ENCODE measurements around the gene WAPL.
"Not testable (repeated sequence)": the region's sequence is repeated elsewhere in the genome, so short reads cannot be mapped to it uniquely, and the experiment has no call there.

Gene WAPL, protein sequence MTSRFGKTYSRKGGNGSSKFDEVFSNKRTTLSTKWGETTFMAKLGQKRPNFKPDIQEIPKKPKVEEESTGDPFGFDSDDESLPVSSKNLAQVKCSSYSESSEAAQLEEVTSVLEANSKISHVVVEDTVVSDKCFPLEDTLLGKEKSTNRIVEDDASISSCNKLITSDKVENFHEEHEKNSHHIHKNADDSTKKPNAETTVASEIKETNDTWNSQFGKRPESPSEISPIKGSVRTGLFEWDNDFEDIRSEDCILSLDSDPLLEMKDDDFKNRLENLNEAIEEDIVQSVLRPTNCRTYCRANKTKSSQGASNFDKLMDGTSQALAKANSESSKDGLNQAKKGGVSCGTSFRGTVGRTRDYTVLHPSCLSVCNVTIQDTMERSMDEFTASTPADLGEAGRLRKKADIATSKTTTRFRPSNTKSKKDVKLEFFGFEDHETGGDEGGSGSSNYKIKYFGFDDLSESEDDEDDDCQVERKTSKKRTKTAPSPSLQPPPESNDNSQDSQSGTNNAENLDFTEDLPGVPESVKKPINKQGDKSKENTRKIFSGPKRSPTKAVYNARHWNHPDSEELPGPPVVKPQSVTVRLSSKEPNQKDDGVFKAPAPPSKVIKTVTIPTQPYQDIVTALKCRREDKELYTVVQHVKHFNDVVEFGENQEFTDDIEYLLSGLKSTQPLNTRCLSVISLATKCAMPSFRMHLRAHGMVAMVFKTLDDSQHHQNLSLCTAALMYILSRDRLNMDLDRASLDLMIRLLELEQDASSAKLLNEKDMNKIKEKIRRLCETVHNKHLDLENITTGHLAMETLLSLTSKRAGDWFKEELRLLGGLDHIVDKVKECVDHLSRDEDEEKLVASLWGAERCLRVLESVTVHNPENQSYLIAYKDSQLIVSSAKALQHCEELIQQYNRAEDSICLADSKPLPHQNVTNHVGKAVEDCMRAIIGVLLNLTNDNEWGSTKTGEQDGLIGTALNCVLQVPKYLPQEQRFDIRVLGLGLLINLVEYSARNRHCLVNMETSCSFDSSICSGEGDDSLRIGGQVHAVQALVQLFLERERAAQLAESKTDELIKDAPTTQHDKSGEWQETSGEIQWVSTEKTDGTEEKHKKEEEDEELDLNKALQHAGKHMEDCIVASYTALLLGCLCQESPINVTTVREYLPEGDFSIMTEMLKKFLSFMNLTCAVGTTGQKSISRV (N-terminal part only)

DNA sequence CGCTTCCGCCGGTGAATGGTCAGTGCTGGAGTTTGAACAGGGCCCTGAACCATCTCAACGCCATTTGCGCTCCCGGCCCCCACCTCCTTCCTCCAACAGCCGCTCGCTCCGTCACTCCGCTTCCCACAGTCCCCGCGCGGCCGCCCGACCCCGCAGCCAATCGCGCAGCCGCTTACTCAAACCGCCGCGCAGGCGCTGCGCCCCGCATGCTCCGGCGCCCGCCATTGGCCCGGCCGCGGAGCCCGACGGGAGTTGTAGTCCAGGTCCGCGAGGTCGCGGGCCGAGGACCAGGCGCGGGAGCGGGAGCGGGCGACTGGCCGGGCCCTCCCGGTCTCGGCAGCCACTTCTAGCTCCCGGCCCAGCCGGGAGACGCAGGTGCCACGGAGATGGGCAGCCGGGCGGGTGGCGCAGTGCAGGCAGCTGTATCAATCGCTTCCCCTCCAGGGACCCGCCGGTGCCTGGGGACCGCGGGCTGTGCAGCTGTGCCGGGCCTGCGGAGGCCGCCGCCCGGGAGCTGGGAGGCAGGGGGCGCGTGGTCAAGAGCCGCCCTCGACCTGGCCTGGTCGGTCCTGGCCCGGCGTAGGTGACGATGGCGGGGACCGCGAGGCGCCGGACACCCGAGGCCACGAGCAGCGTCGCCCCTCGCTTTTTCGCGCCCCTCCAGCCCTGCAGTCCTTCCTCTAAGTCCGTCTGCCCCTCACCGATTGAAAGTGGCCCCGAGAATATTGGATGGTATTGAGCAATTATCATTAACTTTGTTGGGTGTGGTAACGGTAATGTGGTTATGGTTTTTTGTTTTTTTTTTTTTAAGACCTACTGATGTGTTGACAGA lies at the start of gene WAPL:
TSS of gene WAPL (minus strand) at position 115 of the 832 bp plus-strand sequence. CDS start 3,723 bp downstream, outside the sequence.
- peak; percentile 100 for DNase-seq (ENCODE audit: low spot score)

- DNase-seq (ENCODE audit: low spot score): no peak
Measured at GRCh38 chr10:86569335-86569734, 47.7 kb upstream of the WAPL start.

GRCh38 chr10:86566518-86566917 lies 44.9 kb upstream of the WAPL start:
- DNase-seq (ENCODE audit: low spot score): not testable (repeated sequence)

DNA sequence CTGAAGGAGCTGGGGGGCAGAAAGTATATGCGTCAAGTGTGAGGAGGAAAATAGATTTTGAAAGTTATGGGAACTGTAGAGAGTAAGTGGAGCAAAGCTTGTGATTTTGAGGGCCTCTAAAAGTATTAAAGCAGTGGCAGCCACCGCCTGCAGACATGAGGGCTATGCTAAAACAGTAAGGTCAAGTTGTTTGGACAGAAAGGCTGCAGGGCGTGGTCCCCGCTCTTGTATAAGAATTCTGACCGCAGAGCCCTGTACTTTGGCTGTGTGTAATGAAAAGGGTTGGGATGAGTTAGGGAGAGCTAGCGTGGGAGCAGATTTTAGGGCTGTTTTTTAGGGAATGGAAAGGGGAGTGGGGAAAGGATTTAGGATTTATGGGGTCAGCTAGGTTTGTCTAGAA lies 41.7 kb upstream of the WAPL start:
- not testable (repeated sequence) for DNase-seq (ENCODE audit: low spot score)

- not testable (repeated sequence) for DNase-seq (ENCODE audit: low spot score)
Measured at GRCh38 chr10:86558695-86559094, 37.1 kb upstream of the WAPL start.

DNA sequence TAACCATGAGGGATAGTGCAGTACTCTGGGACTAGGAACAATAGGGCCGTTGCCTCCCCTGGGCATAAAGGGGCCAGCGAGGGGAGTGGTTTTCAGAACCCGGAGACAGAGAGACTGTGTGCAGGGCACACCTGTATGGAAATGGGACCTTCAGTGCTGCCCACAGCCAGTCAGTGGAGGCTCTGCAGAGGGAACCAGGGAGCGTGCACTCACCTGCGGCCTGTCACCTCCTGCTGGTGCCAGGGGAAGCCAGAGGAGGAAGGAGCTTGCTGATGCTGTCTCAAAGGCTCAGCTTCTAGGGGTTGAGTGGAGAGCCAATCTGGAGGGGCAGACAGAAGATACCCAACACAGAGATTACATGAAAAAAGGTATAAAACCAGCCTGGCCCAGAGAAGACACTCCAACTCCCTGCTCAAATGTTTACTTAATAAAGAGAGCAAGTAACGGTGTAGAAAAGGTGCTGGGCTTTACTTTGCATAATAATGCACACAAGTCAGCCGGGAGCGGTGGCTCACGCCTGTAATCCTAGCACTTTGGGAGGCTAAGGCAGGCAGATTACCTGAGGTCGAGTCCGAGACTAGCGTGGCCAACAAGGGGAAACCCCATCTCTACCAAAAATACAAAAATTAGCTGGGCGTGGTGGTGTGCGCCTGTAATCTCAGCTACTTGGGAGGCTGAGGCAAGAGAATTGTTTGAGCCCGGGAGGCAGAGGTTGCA lies 35.5 kb upstream of the WAPL start:
- peak; percentile 11 for DNase-seq (ENCODE audit: low spot score)

DNA sequence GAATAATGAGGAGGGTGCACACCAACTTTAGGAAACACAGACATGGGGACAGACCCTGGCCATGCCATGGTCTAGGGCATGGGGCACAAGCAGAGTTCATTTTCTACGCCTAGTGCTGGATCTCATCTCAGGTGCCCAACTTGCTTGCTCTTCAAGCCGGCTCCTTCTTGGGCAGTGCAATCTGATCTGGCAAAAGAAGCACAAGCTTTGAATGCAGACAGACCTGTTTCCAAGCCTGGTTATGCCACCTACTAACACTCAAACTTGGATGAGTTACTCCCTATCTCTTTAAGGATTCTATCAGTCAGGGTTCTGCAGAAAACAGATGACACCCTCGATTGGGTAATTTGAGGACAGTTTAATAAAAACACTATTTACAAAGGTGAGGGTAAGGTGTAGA lies 34.9 kb upstream of the WAPL start:
- peak; percentile 23 for DNase-seq (ENCODE audit: low spot score)

- peak; percentile 24 for DNase-seq (ENCODE audit: low spot score)
Measured at GRCh38 chr10:86553639-86554038, 32.0 kb upstream of the WAPL start.

DNA sequence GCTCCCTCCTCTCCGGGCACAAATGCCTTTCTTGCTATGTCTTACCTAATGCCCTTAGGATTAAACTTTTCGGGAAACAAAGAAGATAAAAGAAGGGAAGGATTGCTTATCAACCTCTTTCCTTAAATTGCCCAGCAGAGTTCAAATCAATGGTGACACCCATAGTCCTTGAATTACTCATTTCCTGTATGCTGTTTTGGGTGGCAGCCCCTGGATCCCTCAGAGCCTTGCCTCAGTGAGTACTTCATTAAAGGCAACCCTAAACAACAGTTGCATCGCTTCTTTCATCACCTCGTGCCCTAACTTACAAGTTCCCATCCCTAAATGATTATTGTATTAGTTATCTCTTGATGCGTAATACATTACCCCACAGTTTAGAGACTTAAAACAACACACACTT lies 31.6 kb upstream of the WAPL start:
- no peak for DNase-seq (ENCODE audit: low spot score)

DNA sequence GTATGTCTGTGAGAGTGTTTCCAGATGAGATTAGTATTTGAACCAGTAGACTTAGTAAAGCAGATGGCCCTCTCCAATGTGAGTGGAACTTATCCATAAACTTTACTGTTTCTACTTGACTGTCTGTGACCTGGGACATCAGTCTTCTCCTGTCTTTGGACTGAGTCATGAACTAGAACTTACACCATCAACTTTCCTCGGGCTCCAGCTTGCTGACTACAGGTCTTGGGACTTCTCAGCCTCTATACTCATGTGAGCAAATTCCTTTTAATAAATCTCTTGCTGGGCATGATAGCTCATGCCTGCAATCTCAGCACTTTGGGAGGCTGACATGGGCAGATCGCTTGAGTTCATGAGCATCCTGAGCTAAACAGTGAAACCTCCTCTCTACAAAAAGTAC lies 25.7 kb upstream of the WAPL start:
- no peak for DNase-seq (ENCODE audit: low spot score)

- DNase-seq (ENCODE audit: low spot score): no peak
Measured at GRCh38 chr10:86545101-86545500, 23.5 kb upstream of the WAPL start.

- DNase-seq (ENCODE audit: low spot score): no peak
Measured at GRCh38 chr10:86540016-86540415, 18.4 kb upstream of the WAPL start.

DNA sequence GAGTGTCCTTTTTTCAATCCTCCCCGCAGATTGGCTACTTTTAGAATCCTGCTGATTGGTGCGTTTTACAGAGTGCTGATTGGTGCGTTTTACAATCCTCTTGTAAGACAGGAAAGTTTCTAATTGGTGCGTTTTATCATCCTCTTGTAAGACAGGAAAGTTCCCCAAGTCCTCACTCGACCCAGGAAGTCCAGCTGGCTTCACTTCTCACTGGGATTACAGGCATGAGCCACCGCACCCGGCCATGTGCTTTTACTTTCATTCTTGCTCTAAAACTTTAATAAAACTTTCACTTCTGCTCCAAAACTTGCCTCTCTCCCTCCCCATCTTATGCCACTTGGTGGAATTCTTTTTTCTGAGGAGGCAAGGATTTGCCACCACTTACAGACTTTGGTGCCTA lies 17.0 kb upstream of the WAPL start:
- DNase-seq (ENCODE audit: low spot score): no peak

- not testable (repeated sequence) for DNase-seq (ENCODE audit: low spot score)
Measured at GRCh38 chr10:86538040-86538439, 16.4 kb upstream of the WAPL start.

DNA sequence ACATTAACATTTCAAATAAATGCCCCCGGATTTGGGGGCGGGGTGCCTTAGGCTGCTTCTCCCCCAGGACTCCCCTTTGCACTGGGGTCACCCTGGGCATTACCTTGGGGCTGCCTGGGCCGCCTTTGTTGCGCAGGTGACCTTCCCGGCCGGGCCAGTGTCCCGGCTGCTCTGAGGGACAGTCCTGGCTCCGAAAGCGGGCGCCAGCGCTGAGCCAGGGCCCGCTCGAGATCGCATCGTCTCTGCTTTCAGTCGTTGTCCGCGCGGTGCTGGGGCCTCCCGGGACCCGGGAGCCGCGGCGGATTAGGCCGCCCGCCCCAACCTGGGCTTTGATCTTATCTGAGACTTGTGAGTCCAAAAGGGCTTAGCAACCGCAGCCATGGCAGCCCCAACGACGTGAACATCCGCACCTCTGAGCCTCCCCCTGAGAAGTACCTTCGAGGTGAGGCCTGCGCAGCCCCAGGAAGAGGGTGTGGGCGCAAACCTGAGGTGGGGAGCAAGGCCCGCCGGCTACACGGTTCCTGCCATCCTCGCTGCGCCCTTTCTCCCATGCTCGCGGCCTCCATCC lies 14.8 kb upstream of the WAPL start:
- DNase-seq (ENCODE audit: low spot score): peak; percentile 59

DNA sequence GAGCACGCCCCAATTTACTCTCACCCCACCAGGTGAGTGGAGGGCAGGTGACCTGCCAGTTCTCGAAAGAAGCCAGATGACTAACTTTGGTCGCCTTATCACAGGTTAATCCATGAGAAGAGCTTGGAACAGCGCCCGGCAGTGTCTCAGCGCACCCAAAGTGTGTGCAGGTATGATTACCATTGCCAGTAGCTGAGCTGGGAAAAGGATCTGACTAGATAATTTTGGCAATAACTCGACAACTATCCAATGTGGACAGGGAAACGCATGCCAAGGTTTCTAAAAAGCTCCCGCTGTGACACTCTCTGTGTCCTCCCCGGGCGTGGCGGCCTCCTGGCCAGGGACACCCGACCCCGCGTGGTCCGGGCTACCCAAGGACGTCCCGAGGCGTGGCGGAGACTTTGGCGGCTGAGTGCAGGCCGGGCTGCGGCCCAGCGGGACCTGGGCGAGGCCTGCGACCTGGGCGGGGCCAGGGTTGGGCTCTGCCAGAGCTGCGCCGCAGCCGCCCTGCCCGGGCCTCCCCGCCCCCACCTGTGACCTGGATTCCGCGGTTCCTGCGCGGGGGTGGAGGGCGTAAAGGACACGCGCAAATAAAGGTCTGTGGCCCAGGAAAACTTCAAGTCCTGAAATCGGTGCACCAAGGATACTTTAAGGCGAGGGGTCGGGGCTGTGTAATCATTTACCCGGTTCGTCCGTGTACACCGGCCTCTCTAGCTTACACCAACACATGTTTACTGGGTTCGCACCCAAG lies 13.7 kb upstream of the WAPL start:
- peak; percentile 98 for DNase-seq (ENCODE audit: low spot score)

DNA sequence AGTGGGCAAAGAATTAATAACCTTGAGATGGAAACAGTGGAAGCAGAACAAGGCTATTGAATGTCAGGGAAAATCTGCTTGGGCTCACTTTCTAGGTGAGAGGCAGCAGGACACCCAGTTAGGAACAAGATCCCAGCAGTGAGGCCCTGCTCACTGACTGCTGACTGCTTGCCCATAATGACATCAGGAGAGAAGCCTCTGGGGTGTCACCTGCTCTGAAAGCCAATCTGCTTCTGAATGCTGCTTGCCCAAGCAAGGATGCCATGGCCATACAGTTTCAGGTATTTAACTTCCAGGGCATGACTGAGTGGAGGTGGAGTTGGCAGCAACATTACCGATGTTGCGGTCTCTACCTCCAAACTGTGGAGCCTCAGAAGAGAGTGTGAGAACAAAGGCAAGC lies 11.7 kb upstream of the WAPL start:
- no peak for DNase-seq (ENCODE audit: low spot score)

GRCh38 chr10:86528736-86529135 lies 7.1 kb upstream of the WAPL start:
- DNase-seq (ENCODE audit: low spot score): not testable (repeated sequence)

DNA sequence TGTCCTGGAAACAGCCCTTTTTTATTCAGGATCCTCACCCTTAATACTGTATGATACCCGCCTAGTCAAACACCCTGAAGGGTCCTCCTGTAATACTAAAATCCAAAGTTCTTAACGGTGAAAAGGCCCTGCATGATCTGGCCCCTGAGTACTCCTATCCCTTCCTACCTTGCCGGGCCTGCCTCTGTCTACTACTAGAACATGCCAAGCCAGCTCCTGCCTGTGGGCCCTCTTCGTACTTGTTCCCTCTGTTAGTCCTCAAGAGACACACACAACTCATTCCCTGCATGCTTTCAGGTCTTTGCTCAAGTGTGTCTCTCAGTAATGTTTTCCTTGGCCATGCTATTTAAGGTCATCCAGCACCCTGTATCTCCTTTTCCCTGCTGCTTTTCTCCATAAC lies 5.0 kb upstream of the WAPL start:
- no peak for DNase-seq (ENCODE audit: low spot score)

DNA sequence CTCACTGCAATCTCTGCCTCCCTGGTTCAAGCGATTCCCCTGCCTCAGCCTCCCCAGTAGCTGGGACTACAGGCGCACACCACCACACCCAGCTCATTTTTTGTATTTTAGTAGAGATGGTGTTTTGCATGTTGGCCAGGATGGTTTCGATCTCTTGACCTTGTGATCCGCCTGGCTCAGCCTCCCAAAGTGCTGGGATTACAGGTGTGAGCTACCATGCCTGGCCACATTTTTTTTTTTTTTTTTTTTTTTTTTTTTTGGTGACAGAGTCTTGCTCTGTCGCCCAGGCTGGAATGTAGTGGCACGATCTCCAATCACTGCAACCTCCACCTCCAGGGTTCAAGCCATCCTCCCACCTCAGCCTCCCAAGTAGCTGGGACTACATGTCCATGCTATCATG lies 4.1 kb upstream of the WAPL start:
- not testable (repeated sequence) for DNase-seq (ENCODE audit: low spot score)

All from iPS-NIHi11 (cell line).